ENCODE measurements around the gene ZDHHC14.

Gene ZDHHC14

DNA sequence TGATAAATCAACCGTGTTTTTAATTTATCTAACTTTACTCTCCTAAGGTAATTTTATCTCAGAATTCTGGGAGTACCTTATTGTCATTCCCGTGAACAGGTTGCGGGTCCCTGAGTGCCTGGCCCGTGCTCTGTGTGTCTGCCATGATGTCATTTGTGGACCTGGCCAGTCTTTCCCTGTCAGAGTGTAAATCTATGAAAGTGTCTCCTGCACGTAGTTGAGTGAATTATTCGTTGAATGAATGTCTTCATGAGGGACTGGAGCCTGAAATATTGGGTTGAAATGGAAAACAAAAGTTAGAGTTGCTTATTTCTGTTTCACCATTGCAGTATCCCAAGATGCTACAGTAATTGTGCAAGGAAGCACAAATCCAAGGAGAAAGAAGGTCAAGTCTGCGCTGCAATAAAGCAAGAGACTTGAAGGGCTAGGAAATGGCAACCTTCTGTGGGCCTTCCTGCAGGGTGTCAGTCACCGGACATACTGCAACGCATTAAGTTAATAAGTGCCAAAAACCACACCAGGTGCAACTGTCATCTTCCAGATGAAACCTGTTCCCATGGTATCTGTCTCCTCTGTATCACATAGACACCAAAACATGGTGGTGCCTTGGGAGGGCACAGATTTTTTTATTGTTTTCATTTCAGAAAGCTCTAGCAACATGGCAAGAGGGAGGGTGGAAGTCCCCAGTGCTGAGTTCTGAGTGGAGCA, 135.5 kb downstream of the ZDHHC14 start:
- CTCF ChIA-PET, result no interaction called here
- no peak for DNase-seq (ENCODE audit: low read depth, low spot score)
- TF ChIP-seq, protein P1, sequence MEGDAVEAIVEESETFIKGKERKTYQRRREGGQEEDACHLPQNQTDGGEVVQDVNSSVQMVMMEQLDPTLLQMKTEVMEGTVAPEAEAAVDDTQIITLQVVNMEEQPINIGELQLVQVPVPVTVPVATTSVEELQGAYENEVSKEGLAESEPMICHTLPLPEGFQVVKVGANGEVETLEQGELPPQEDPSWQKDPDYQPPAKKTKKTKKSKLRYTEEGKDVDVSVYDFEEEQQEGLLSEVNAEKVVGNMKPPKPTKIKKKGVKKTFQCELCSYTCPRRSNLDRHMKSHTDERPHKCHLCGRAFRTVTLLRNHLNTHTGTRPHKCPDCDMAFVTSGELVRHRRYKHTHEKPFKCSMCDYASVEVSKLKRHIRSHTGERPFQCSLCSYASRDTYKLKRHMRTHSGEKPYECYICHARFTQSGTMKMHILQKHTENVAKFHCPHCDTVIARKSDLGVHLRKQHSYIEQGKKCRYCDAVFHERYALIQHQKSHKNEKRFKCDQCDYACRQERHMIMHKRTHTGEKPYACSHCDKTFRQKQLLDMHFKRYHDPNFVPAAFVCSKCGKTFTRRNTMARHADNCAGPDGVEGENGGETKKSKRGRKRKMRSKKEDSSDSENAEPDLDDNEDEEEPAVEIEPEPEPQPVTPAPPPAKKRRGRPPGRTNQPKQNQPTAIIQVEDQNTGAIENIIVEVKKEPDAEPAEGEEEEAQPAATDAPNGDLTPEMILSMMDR (IDR thresholded peaks at IDR 0.05; ENCODE audit: insufficient read depth, low read length, missing control alignments), result no peak

DNA sequence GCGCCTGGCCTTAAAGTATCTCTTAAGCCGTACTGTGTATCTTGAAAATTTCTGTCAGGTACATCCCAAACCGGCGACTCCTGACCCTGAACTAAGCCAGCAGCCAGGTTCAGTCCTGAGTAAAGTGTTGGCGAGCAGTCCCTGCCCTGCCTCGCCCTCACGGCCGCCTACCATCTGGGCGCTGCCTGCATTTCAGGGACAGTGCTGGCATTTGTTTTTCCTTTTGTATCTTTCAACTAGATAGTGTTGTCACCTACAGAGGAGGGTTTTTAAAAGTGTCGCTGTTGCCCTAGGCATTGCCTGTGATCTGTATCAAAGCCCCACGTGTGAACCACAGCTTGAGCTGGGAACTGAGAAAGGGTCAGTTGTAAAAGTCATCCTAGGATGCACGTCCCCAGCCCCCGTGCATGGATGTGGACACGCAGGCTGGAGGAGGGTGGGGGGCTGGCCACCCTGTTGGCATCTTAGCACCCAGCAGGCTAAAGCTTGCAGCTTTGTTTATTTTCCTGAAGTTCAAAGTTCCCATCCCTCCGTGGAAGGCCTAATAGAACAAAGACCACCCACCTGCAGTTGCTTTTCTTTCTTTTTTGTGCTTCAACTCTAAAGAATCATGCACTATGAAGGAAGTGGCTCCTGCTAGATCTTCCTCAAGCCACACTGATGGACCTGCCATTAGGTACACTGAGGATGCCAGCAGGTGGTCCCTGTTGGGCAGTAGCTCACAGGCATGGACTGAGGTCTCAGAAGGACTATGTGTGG, 136.8 kb downstream of the ZDHHC14 start:
- CTCF ChIA-PET, result interaction anchor here (1.2 kb wide), 1 partner anchor 19 kb away, joined by 3 read pairs; no protein-coding TSS in a partner anchor
- TF ChIP-seq, protein P1 (IDR thresholded peaks at IDR 0.05; ENCODE audit: insufficient read depth, low read length, missing control alignments), result no peak
- POLR2A ChIA-PET, result no interaction called here
- no peak overlapping the region for H3K4me3 ChIP-seq (ENCODE audit: low read depth, low read length)
- no peak for DNase-seq (ENCODE audit: low read depth, low spot score)

More for the DNA sequence above, 135.5 kb downstream of the ZDHHC14 start:
- POLR2A ChIA-PET, result no interaction called here
- H3K4me3 ChIP-seq (ENCODE audit: low read depth, low read length), result no peak overlapping the region

DNA sequence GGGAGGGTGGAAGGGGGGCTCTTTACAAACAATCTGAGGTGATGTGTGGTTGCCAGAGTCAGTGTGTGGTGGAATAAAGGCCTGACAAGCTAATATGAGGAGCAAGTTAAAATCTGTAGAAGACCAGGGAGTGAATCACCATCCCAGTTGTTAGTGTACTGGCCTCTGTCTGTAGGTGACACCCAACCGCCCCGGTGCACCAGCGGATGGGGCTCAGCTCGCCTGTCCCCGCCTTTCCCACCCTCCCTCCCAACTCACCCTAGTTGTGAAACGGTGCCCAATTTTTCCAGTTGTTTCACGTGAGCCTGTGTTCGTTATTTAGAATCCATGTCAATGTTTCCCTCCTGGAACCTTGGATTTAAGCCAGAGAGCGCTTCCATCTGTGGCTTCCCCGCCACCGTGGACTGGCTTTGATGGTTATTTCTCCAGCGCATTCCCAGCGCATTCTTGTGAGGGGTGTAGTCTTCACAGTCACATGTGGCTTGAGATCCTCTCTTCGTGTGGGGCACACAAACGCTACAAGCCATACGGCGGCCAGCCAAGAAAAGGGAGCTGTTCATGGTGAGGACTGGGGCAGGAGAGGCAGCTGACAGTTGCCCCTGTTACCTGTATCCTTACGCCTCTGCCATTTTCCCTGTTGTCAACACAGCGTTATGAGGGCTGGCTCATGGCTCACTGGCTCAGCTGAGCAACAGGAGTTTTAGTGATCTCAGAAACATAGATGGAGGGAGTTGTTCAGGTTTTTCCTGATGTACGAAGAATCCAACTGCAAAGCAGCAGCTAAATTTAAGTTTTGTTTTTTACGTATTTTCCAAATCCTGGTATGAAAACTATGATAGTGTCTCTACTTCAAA, 137.6 kb downstream of the ZDHHC14 start:
- CTCF ChIA-PET, result interaction anchor here (1.1 to 1.2 kb wide), 2 partner anchors 14 to 20 kb away, joined by 3 read pairs; no protein-coding TSS in a partner anchor
- POLR2A ChIA-PET, result interaction anchor here (0.5 kb wide), 2 partner anchors 196 to 838 kb away, joined by 3 read pairs; no protein-coding TSS in a partner anchor
- DNase-seq (ENCODE audit: low read depth, low spot score), result peak; percentile 16

DNA sequence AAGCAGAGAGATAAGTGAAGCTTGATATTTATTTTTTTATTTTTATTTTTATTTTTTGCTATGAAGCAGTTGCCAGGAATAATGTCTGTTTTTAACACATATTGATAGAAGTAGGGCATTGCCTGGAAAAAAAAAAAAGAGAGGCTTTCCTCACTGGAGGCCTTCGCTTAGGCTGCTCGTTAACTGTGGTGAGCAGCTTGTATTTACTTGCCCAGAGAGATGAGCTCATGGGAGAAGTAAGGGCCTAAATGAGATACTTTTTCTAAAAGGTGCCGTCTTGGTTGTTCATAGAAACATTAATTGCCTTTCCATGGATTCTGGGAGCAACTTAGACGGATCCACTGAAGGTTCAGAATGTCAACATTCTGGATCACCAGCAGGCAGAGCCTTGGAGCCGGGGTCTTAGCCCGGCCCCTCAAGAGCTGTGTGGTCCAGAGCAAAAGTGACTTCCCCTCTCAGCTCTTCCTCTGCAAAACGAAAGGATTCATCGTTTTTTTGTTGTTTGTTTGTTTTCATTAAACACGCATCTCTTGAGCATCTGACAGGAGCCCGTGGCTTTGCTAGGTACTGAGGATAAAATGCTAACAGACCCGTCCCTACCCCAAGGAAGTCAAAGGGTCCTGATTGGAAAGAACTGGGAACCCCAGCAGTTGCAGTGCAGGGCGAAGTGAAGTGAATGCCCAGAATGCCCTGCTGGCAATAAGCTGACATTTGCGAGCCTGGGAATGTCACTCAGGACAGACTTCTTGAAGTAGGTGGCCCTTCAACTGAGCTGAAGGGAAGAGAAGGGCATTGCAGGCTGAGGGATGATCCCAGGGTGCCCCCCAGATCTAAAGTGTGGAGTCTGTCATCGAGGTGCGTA, 138.5 kb downstream of the ZDHHC14 start:
- no peak for DNase-seq (ENCODE audit: low read depth, low spot score)
- CTCF ChIA-PET, result interaction anchor here (1.1 to 1.2 kb wide), 2 partner anchors 13 to 20 kb away, joined by 3 read pairs; no protein-coding TSS in a partner anchor
- TF ChIP-seq, protein P1 (IDR thresholded peaks at IDR 0.05; ENCODE audit: insufficient read depth, low read length, missing control alignments), result no peak
- POLR2A ChIA-PET, result no interaction called here
- H3K4me3 ChIP-seq (ENCODE audit: low read depth, low read length), result no peak overlapping the region

More for the DNA sequence above, 137.6 kb downstream of the ZDHHC14 start:
- H3K4me3 ChIP-seq (ENCODE audit: low read depth, low read length), result no peak overlapping the region; the same call in 1 of the 2 replicates
- TF ChIP-seq, protein P1 (IDR thresholded peaks at IDR 0.05; ENCODE audit: insufficient read depth, low read length, missing control alignments), result no peak

DNA sequence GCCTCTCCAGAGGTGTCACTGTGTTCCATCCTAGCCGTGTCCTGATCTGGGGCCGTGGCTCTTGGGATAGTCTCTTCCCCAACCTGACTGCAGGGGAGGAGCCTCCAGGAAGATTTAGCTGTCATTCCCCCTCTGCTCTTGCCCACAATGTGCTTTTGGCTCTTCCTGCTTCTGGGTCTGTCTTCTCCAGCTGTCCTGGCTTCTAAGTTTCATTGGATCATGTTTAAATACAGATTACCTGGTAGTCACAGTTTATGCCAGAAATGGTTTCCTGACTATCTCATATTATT, 139.1 kb downstream of the ZDHHC14 start:
- ChIA-PET POLR2A (no interaction called here), CTCF (interaction anchor here (1.1 kb wide), 1 partner anchor 12 kb away, joined by 3 read pairs; no protein-coding TSS in a partner anchor)
- TF ChIP-seq, protein P1 (IDR thresholded peaks at IDR 0.05; ENCODE audit: insufficient read depth, low read length, missing control alignments), result no peak
- no peak for DNase-seq (ENCODE audit: low read depth, low spot score)
- no peak overlapping the region for H3K4me3 ChIP-seq (ENCODE audit: low read depth, low read length)

Measured in AG04449 (cell line).